ENCODE results near the gene TMEM184A. TPM values are rescaled to one million over a fixed set of nuclear protein-coding genes. Genes with fewer than 3 reads are reported as not detected.
A peak's percentile ranks its signal among the peaks of the same experiment; 100 is the strongest.

Gene TMEM184A
- total and polyA plus RNA-seq, 2 of the 8 experiments (the other 6 are each of a cell fraction or from before 2014, with no cell fraction given) = 1.8 to 2.1 TPM

DNA sequence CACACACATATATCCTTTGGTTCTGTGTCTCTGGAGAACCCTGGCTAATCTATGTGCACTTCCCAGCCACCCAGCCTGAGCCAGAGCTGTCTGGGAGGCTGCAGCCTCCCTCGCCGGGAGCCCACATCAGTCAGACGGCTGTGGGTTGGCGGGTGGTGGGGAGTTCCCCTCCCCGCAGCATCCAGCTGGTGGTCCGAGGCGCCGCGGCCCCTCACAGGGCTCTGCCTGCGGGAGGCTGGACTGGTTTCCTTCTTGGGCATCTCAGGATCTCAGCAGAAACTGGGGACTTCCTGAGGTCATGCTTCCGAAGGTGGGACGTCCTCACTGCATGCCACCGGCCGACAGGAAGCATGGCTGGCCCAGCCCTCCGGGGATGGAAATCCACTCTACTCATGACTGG is 35.9 kb upstream of the TMEM184A start:
- Histone ChIP-seq H4K91ac (replicated peaks; ENCODE audit: insufficient read length, low read length) (no peak overlapping the region), H2BK12ac (ENCODE audit: low read depth, low read length) (no peak overlapping the region), H2BK15ac (ENCODE audit: low read length) (0 out of 2 replicates have a peak overlapping the region, but pooled peaks have one; percentile 61), H4K5ac (ENCODE audit: insufficient read length, low read depth, low read length) (no peak overlapping the region), H3K4me2 (ENCODE audit: insufficient read depth in 1 of 2, low read depth in 2 of 2, low read length in 2 of 2) (no peak overlapping the region), H2BK120ac (replicated peaks; ENCODE audit: low read depth, low read length) (no peak overlapping the region), H3K23ac (ENCODE audit: insufficient read length) (no peak overlapping the region), H4K20me1 (replicated peaks in 1 of 2; ENCODE audit: control insufficient read depth in 1 of 2, insufficient read depth in 2 of 2, low read length in 2 of 2) (peaks cover 0 to 4% of the 10 kb centered on the region in 2 experiments), H3K4me3 (ENCODE audit: extremely low read depth in 1 of 4, insufficient read depth in 2 of 4, low read depth in 3 of 4, low read length in 4 of 4) (no peak overlapping the region), H3K56ac (replicated peaks; ENCODE audit: insufficient read length, low read depth, low read length) (no peak overlapping the region), H4K8ac (ENCODE audit: extremely low read depth, insufficient read depth, low read length) (no peak overlapping the region; the same call in 1 of the 2 replicates), H2AFZ (ENCODE audit: low read length) (no peak overlapping the region), H3K27ac (ENCODE audit: low read depth, low read length) (no peak overlapping the region), H3K79me2 (ENCODE audit: control insufficient read depth in 1 of 2, insufficient read depth in 2 of 2, low read length in 2 of 2) (no peaks in the 10 kb centered on the region), H3K27me3 (replicated peaks in 1 of 4; ENCODE audit: control insufficient read depth in 3 of 4, extremely low read depth in 1 of 4, insufficient read depth in 3 of 4, low read length in 3 of 4) (0 out of 7 replicates have a peak, but pooled peaks cover 0 to 2% (median 0%) of the 10 kb centered on the region in 4 experiments), H3K4me1 (replicated peaks in 1 of 4; ENCODE audit: control insufficient read depth in 3 of 4, insufficient read depth in 4 of 4, low read length in 3 of 4) (no peaks in the 10 kb centered on the region), H3K36me3 (ENCODE audit: control insufficient read depth in 2 of 4, insufficient read depth in 4 of 4, low read length in 3 of 4) (no peaks in the 10 kb centered on the region), H3K18ac (ENCODE audit: extremely low read depth, low read length) (no peak overlapping the region), H3K4ac (replicated peaks; ENCODE audit: insufficient read length, low read depth, low read length) (no peak overlapping the region), H2BK5ac (ENCODE audit: low read depth, low read length) (no peak overlapping the region), H2BK20ac (ENCODE audit: low read length) (no peak overlapping the region), H2AK5ac (ENCODE audit: low read depth, low read length) (no peak overlapping the region), H3K79me1 (ENCODE audit: low read depth, low read length) (no peaks in the 10 kb centered on the region), H3K23me2 (ENCODE audit: low read depth, low read length) (peaks cover 15% of the 10 kb centered on the region; the same call in 1 of the 2 replicates), H3K14ac (ENCODE audit: insufficient read length) (no peak overlapping the region), H3K9me3 (ENCODE audit: insufficient read depth in 2 of 2, low read depth in 1 of 2, low read length in 1 of 2) (peaks cover 4 to 5% of the 10 kb centered on the region in 2 experiments; a peak in 2 of 4 replicates), H3K9ac (replicated peaks in 1 of 4; ENCODE audit: extremely low read depth in 1 of 4, low read depth in 3 of 4, low read length in 3 of 4) (no peak overlapping the region)
- POLR2A ChIA-PET (ENCODE audit: partially characterized antibody) = interaction anchor here (0.8 kb wide), 1 partner anchor 70 kb away, joined by 3 read pairs; no protein-coding TSS in a partner anchor
- no peak for FAIRE-seq
- CTCF ChIA-PET (ENCODE audit: partially characterized antibody) = interaction anchor here (0.9 to 1.5 kb wide), 6 partner anchors 9 to 175 kb away, joined by 3 to 7 read pairs (median 4); no protein-coding TSS in a partner anchor
- TF ChIP-seq, protein P1, sequence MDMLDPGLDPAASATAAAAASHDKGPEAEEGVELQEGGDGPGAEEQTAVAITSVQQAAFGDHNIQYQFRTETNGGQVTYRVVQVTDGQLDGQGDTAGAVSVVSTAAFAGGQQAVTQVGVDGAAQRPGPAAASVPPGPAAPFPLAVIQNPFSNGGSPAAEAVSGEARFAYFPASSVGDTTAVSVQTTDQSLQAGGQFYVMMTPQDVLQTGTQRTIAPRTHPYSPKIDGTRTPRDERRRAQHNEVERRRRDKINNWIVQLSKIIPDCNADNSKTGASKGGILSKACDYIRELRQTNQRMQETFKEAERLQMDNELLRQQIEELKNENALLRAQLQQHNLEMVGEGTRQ (IDR thresholded peaks at IDR 0.05; ENCODE audit: low read length) = no peak
- TF ChIP-seq SP2 (IDR thresholded peaks at IDR 0.05; ENCODE audit: low read length) = no peak
- TF ChIP-seq CHD1 (IDR thresholded peaks at IDR 0.05; ENCODE audit: low read depth, low read length) = no peak
- TF ChIP-seq SIRT6 (IDR thresholded peaks at IDR 0.05; ENCODE audit: low read length) = no peak
- 93% methylated on average over 15 of the region's 15 CpGs; no CpG with 5 or more reads in 1 of the 2 experiments for WGBS, 2 experiments (ENCODE audit: extremely low coverage in 1 of 2, insufficient coverage in 1 of 2, insufficient read length in 1 of 2, insufficient replicate concordance in 2 of 2, low coverage in 1 of 2, low lambda C conversion rate in 2 of 2, missing lambda C conversion rate in 1 of 2)
- no peak for DNase-seq (ENCODE audit: low read depth in 1 of 2, low spot score in 2 of 2)
